Activated naive CD4-positive, alpha-beta T cell treated with anti-CD3 and anti-CD28 coated beads, Interleukin-2, amount 10 ng/mL, durations not matched to agents 7 days and 5 days (primary cell): Measurements from ENCODE around the gene MED8.
A peak's percentile ranks its signal among the peaks of the same experiment; 100 is the strongest.

Experiments
- CTCF ChIA-PET: fragments of 350-600 bp; sonication (Branson Sonifier 250); formaldehyde crosslinking; loops from one replicate; lab custom pipeline; 2021; ENCODE audit warnings: antibody characterized with exemption; lab: Charles Lee
- DNase-seq: peaks from one replicate; pipeline ENCODE4 v3.0.0-alpha.2; 2020
- H3K27ac Mint-ChIP-seq: one replicate; pipeline ENCODE4 v1.8.0; 2021; ENCODE audit warnings: mild to moderate bottlenecking, moderate library complexity, mixed read lengths
- H3K27me3 Mint-ChIP-seq: one replicate; pipeline ENCODE4 v1.8.0; 2021; ENCODE audit warnings: mild to moderate bottlenecking, mixed read lengths
- H3K36me3 Mint-ChIP-seq: one replicate; pipeline ENCODE4 v1.8.0; 2021; ENCODE audit warnings: mixed read lengths
- H3K4me1 Mint-ChIP-seq: one replicate; pipeline ENCODE4 v1.8.0; 2021; ENCODE audit warnings: mixed read lengths
- H3K4me3 Mint-ChIP-seq: one replicate; pipeline ENCODE4 v1.8.0; 2021; ENCODE audit warnings: mild to moderate bottlenecking, moderate library complexity, mixed read lengths
- H3K9me3 Mint-ChIP-seq: one replicate; pipeline ENCODE4 v1.8.0; 2021; ENCODE audit warnings: mixed read lengths

Gene MED8

GRCh38 chr1:43367026-43367903 lies 22.3 kb downstream of the MED8 start:
- CTCF ChIA-PET: interaction anchor here (0.6 to 1.4 kb wide), 5 partner anchors 9 to 140 kb away, joined by 3 to 10 read pairs (median 4); partner anchors contain the start of gene CDC20
- H3K27ac Mint-ChIP-seq: peak overlapping the region; percentile 78
- peaks cover 52% of the 10 kb centered on the region for H3K4me1 Mint-ChIP-seq
- no peaks in the 10 kb centered on the region for H3K9me3 Mint-ChIP-seq
- H3K36me3 Mint-ChIP-seq: peaks cover 38% of the 10 kb centered on the region
- peak; percentile 52 for DNase-seq
- peak overlapping the region; percentile 83 for H3K4me3 Mint-ChIP-seq
- H3K27me3 Mint-ChIP-seq: no peaks in the 10 kb centered on the region

DNA sequence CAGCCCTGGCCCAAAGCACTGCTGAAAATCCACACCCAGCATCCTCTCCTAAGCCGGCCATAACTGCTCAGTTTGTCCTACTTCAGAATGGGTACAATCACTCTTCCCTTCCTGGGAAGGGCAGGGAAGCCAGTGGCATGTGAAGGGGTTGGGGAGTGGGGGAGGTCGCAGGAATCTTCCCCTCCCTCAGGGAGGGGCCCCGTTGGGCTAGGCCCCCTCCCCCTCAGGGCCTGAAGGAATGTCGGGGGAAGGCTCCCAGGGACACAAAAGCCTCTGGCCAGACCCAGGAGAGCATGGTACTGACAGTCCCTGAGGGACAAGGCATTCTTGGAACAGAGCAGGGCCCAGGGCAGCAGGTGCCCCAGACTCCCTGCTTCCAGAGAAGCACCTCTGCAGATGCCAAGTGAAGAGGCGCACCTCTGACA lies 23.0 kb downstream of the MED8 start:
- no peak for DNase-seq
- H3K27ac Mint-ChIP-seq: peak overlapping the region; percentile 78
- H3K36me3 Mint-ChIP-seq: peaks cover 44% of the 10 kb centered on the region
- CTCF ChIA-PET: no interaction called here
- H3K4me1 Mint-ChIP-seq: peaks cover 59% of the 10 kb centered on the region
- H3K9me3 Mint-ChIP-seq: no peaks in the 10 kb centered on the region
- no peaks in the 10 kb centered on the region for H3K27me3 Mint-ChIP-seq
- H3K4me3 Mint-ChIP-seq: peak overlapping the region; percentile 83

GRCh38 chr1:43366179-43366578 lies 23.4 kb downstream of the MED8 start:
- DNase-seq: peak; percentile 29
- H3K27me3 Mint-ChIP-seq: no peaks in the 10 kb centered on the region
- peak overlapping the region; percentile 61 for H3K27ac Mint-ChIP-seq
- peaks cover 49% of the 10 kb centered on the region for H3K36me3 Mint-ChIP-seq
- CTCF ChIA-PET: no interaction called here
- no peaks in the 10 kb centered on the region for H3K9me3 Mint-ChIP-seq
- H3K4me1 Mint-ChIP-seq: peaks cover 63% of the 10 kb centered on the region
- peak overlapping the region; percentile 83 for H3K4me3 Mint-ChIP-seq

GRCh38 chr1:43365678-43366077 lies 23.9 kb downstream of the MED8 start:
- DNase-seq: no peak
- H3K4me3 Mint-ChIP-seq: peak overlapping the region; percentile 83
- H3K36me3 Mint-ChIP-seq: peaks cover 54% of the 10 kb centered on the region
- CTCF ChIA-PET: no interaction called here
- no peaks in the 10 kb centered on the region for H3K27me3 Mint-ChIP-seq
- H3K9me3 Mint-ChIP-seq: no peaks in the 10 kb centered on the region
- H3K4me1 Mint-ChIP-seq: peaks cover 68% of the 10 kb centered on the region
- H3K27ac Mint-ChIP-seq: peak overlapping the region; percentile 61

GRCh38 chr1:43363935-43364525 lies 25.6 kb downstream of the MED8 start:
- Mint-ChIP-seq H3K4me1 (peaks cover 75% of the 10 kb centered on the region), H3K36me3 (peaks cover 63% of the 10 kb centered on the region), H3K9me3 (no peaks in the 10 kb centered on the region), H3K4me3 (no peak overlapping the region), H3K27me3 (no peaks in the 10 kb centered on the region), H3K27ac (peak overlapping the region; percentile 59)
- no peak for DNase-seq
- CTCF ChIA-PET: no interaction called here

GRCh38 chr1:43363283-43363934 lies 26.2 kb downstream of the MED8 start:
- Mint-ChIP-seq H3K4me1 (peaks cover 72% of the 10 kb centered on the region), H3K27me3 (no peaks in the 10 kb centered on the region), H3K36me3 (peaks cover 62% of the 10 kb centered on the region), H3K27ac (no peak overlapping the region), H3K9me3 (no peaks in the 10 kb centered on the region), H3K4me3 (no peak overlapping the region)
- no peak for DNase-seq
- CTCF ChIA-PET: no interaction called here

DNA sequence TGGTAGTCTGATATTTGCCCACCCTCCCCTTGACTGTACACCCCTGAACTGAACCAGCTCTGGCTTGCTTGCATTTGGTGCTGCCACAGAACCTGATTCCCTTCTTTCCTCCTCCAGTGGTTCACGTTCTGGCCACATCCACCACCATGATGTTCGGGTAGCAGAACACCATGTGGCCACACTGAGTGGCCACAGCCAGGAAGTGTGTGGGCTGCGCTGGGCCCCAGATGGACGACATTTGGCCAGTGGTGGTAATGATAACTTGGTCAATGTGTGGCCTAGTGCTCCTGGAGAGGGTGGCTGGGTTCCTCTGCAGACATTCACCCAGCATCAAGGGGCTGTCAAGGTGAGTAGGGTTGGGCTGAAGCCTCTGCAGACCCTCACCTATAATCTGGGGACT lies 29.0 kb downstream of the MED8 start:
- DNase-seq: no peak
- H3K4me1 Mint-ChIP-seq: peaks cover 64% of the 10 kb centered on the region
- H3K27ac Mint-ChIP-seq: no peak overlapping the region
- CTCF ChIA-PET: no interaction called here
- peaks cover 55% of the 10 kb centered on the region for H3K36me3 Mint-ChIP-seq
- H3K27me3 Mint-ChIP-seq: no peaks in the 10 kb centered on the region
- H3K4me3 Mint-ChIP-seq: peak overlapping the region; percentile 95
- H3K9me3 Mint-ChIP-seq: no peaks in the 10 kb centered on the region

DNA sequence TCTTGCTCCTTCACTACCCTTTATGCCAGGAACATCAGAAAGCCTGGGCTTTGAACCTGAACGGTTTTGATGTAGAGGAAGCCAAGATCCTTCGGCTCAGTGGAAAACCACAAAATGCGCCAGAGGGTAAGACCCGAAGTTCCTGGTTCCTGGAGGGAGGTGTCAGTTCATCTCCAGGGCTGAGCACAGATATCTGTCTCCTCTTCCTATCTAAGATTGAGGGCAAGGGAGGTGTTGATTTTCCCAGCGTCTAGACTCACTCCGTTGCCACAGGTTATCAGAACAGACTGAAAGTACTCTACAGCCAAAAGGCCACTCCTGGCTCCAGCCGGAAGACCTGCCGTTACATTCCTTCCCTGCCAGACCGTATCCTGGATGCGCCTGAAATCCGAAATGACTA lies 29.9 kb downstream of the MED8 start:
- Mint-ChIP-seq H3K36me3 (peaks cover 47% of the 10 kb centered on the region), H3K27ac (peak overlapping the region; percentile 52), H3K27me3 (no peaks in the 10 kb centered on the region), H3K4me1 (peaks cover 55% of the 10 kb centered on the region), H3K4me3 (peak overlapping the region; percentile 95), H3K9me3 (no peaks in the 10 kb centered on the region)
- CTCF ChIA-PET: no interaction called here
- DNase-seq: no peak

DNA sequence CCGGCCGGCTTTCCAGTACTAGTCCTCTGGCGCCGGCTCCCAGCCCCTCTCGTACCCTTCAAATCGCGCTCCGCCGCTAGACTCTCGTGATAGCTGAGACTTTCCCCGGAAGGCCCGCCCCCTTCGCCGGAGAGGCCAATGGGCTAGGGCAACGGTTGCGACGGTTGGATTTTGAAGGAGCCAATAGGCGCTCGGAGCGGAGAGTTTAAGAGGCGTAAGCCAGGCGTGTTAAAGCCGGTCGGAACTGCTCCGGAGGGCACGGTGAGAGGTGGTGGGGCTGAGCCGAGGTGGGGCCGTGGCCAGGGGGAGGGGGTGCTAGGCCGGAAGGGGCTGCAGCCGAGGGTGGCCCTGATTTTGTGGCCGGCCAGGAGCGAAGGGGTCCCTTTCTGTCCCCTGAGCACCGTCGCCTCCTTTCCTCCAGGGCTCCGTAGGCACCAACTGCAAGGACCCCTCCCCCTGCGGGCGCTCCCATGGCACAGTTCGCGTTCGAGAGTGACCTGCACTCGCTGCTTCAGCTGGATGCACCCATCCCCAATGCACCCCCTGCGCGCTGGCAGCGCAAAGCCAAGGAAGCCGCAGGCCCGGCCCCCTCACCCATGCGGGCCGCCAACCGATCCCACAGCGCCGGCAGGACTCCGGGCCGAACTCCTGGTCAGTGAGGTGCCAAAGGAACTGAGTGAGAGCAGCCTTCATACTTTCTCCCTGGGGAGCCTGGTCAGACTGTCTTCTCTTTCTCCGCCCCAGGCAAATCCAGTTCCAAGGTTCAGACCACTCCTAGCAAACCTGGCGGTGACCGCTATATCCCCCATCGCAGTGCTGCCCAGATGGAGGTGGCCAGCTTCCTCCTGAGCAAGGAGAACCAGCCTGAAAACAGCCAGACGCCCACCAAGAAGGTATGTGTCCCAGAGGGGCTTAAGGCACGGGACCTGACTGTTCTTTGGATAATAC lies 30.6 kb downstream of the MED8 start, which contains the start of gene CDC20:
TSS of gene CDC20 (plus strand) at position 236 of the 948 bp plus-strand sequence. CDS start at position 471, 235 bp downstream.
- CTCF ChIA-PET: interaction anchor here (1.1 to 2.0 kb wide), 7 partner anchors 9 to 285 kb away, joined by 3 to 16 read pairs (median 5); partner anchors contain the start of gene ELOVL1
- Mint-ChIP-seq H3K9me3 (no peaks in the 10 kb centered on the region), H3K27me3 (no peaks in the 10 kb centered on the region), H3K36me3 (peaks cover 42% of the 10 kb centered on the region), H3K27ac (peak within 1 kb of the TSS; percentile 85), H3K4me1 (peaks cover 48% of the 10 kb centered on the region), H3K4me3 (peak within 1 kb of the TSS; percentile 95)
- peak; percentile 99 for DNase-seq

- Mint-ChIP-seq H3K36me3 (peaks cover 39% of the 10 kb centered on the region), H3K4me1 (peaks cover 43% of the 10 kb centered on the region), H3K9me3 (no peaks in the 10 kb centered on the region), H3K27me3 (no peaks in the 10 kb centered on the region), H3K4me3 (peak overlapping the region; percentile 95), H3K27ac (peak overlapping the region; percentile 85)
- CTCF ChIA-PET: interaction anchor here (0.8 to 2.0 kb wide), 10 partner anchors 10 to 284 kb away, joined by 3 to 16 read pairs (median 4); partner anchors contain the start of gene ELOVL1
- DNase-seq: peak; percentile 51
Observed at GRCh38 chr1:43358121-43358745, 31.4 kb downstream of the MED8 start.

GRCh38 chr1:43357251-43357650 lies 32.3 kb downstream of the MED8 start:
- H3K4me1 Mint-ChIP-seq: peaks cover 46% of the 10 kb centered on the region
- no peaks in the 10 kb centered on the region for H3K27me3 Mint-ChIP-seq
- H3K36me3 Mint-ChIP-seq: peaks cover 36% of the 10 kb centered on the region
- CTCF ChIA-PET: interaction anchor here (1.2 to 2.0 kb wide), 2 partner anchors 54 to 283 kb away, joined by 3 to 5 read pairs; no protein-coding TSS in a partner anchor
- no peaks in the 10 kb centered on the region for H3K9me3 Mint-ChIP-seq
- H3K27ac Mint-ChIP-seq: no peak overlapping the region
- no peak for DNase-seq
- H3K4me3 Mint-ChIP-seq: peak overlapping the region; percentile 95

GRCh38 chr1:43354936-43355335 lies 34.7 kb downstream of the MED8 start:
- H3K27me3 Mint-ChIP-seq: no peaks in the 10 kb centered on the region

GRCh38 chr1:43354471-43354870 lies 35.1 kb downstream of the MED8 start:
- H3K36me3 Mint-ChIP-seq: peaks cover 10% of the 10 kb centered on the region
- no peaks in the 10 kb centered on the region for H3K9me3 Mint-ChIP-seq
- no peak overlapping the region for H3K4me3 Mint-ChIP-seq
- peaks cover 23% of the 10 kb centered on the region for H3K4me1 Mint-ChIP-seq
- H3K27ac Mint-ChIP-seq: no peak overlapping the region
- H3K27me3 Mint-ChIP-seq: no peaks in the 10 kb centered on the region
- DNase-seq: no peak
- CTCF ChIA-PET: interaction anchor here (1.0 kb wide), 1 partner anchor 86 kb away, joined by 3 read pairs; no protein-coding TSS in a partner anchor

More at GRCh38 chr1:43354936-43355335, 34.7 kb downstream of the MED8 start:
- H3K4me3 Mint-ChIP-seq: no peak overlapping the region
- H3K36me3 Mint-ChIP-seq: peaks cover 14% of the 10 kb centered on the region
- no peaks in the 10 kb centered on the region for H3K9me3 Mint-ChIP-seq
- CTCF ChIA-PET: no interaction called here
- no peak overlapping the region for H3K27ac Mint-ChIP-seq
- H3K4me1 Mint-ChIP-seq: peaks cover 23% of the 10 kb centered on the region
- DNase-seq: no peak
